HG02678 (cell line): ENCODE measurements around the gene TRAPPC10.

ENCODE experiments used
- ATAC-seq: cut with Tn5 transposase; IDR thresholded peaks from one replicate; pipeline ENCODE4 v1.9.1; 2021; ENCODE audit warnings: mild to moderate bottlenecking, moderate library complexity; ENCODE audit not compliant: unreplicated experiment

Gene TRAPPC10

GRCh38 chr21:44002511-44002910 lies 9.6 kb upstream of the TRAPPC10 start:
- no peak for ATAC-seq

- ATAC-seq = no peak
These were observed 8.7 kb upstream of the TRAPPC10 start for GRCh38 chr21:44003307-44003966.

- no peak for ATAC-seq
These were observed 7.0 kb upstream of the TRAPPC10 start for GRCh38 chr21:44005071-44005470.

- no peak for ATAC-seq
These were observed 6.5 kb upstream of the TRAPPC10 start for GRCh38 chr21:44005593-44005992.

GRCh38 chr21:44006017-44006619 lies 6.0 kb upstream of the TRAPPC10 start:
- no peak for ATAC-seq

GRCh38 chr21:44006656-44007055 lies 5.5 kb upstream of the TRAPPC10 start:
- no peak for ATAC-seq

GRCh38 chr21:44010429-44010828 lies 1.7 kb upstream of the TRAPPC10 start:
- no peak for ATAC-seq

- no peak for ATAC-seq
These were observed 986 bp upstream of the TRAPPC10 start for GRCh38 chr21:44011123-44011522.

GRCh38 chr21:44012474-44013379 lies 618 bp downstream of the TRAPPC10 start:
- peak; percentile 71 for ATAC-seq

GRCh38 chr21:44013380-44014088 lies 1.4 kb downstream of the TRAPPC10 start:
- no peak for ATAC-seq

- ATAC-seq = no peak
These were observed 5.5 kb downstream of the TRAPPC10 start for GRCh38 chr21:44017601-44018000.

GRCh38 chr21:44018127-44018526 lies 6.0 kb downstream of the TRAPPC10 start:
- ATAC-seq = no peak

- ATAC-seq = no peak
These were observed 6.9 kb downstream of the TRAPPC10 start for GRCh38 chr21:44018813-44019567.

GRCh38 chr21:44019568-44019958 lies 7.5 kb downstream of the TRAPPC10 start:
- ATAC-seq = no peak

- no peak for ATAC-seq
These were observed 8.4 kb downstream of the TRAPPC10 start for GRCh38 chr21:44020551-44020950.

GRCh38 chr21:44021064-44021463 lies 9.0 kb downstream of the TRAPPC10 start:
- no peak for ATAC-seq

- no peak for ATAC-seq
These were observed 12.1 kb downstream of the TRAPPC10 start for GRCh38 chr21:44024257-44024656.

GRCh38 chr21:44024887-44025353 lies 12.8 kb downstream of the TRAPPC10 start:
- no peak for ATAC-seq

- no peak for ATAC-seq
These were observed 15.6 kb downstream of the TRAPPC10 start for GRCh38 chr21:44027607-44028286.

- ATAC-seq = no peak
These were observed 16.2 kb downstream of the TRAPPC10 start for GRCh38 chr21:44028287-44028659.
